H9 (cell line): ENCODE results near the gene ASIC4. TPM values are rescaled to one million over a fixed set of nuclear protein-coding genes. Genes with fewer than 3 reads are reported as not detected.
A peak's percentile ranks its signal among the peaks of the same experiment; 100 is the strongest.

ENCODE experiments used
- DNase-seq: peaks from one replicate; pipeline ENCODE4 v3.0.0-alpha.2; 2017
- H2AFZ ChIP-seq: one replicate; pipeline ENCODE4 v1.6.1; 2013; ENCODE audit warnings: mild to moderate bottlenecking, low read length, control low read depth, moderate library complexity
- H2AK5ac ChIP-seq: 2 replicates; pipeline ENCODE4 v1.6.1; 2013; ENCODE audit warnings: low read length, control low read depth, mixed read lengths; ENCODE audit not compliant: insufficient read length
- H2BK120ac ChIP-seq: one replicate; pipeline ENCODE4 v1.6.1; 2013; ENCODE audit warnings: low read depth, mild to moderate bottlenecking, low read length, control low read depth, inconsistent platforms; ENCODE audit not compliant: poor library complexity, severe bottlenecking
- H2BK12ac ChIP-seq: 2 replicates; pipeline ENCODE4 v1.6.1; 2013; ENCODE audit warnings: low read length, control low read depth, mixed read lengths, low read depth; ENCODE audit not compliant: insufficient read length
- H2BK15ac ChIP-seq: 2 replicates; pipeline ENCODE4 v1.6.1; 2013; ENCODE audit warnings: low read depth, low read length, control low read depth
- H2BK20ac ChIP-seq: one replicate; pipeline ENCODE4 v1.6.1; 2013; ENCODE audit warnings: low read depth, mild to moderate bottlenecking, low read length, control low read depth, inconsistent platforms; ENCODE audit not compliant: poor library complexity, severe bottlenecking
- H2BK5ac ChIP-seq: 2 replicates; pipeline ENCODE4 v1.6.1; 2013; ENCODE audit warnings: low read length, control low read depth, mixed read lengths; ENCODE audit not compliant: insufficient read length
- H3K14ac ChIP-seq: 2 replicates; pipeline ENCODE4 v1.6.1; 2013; ENCODE audit warnings: low read length, control low read depth; ENCODE audit not compliant: insufficient read depth
- H3K18ac ChIP-seq: 2 replicates; pipeline ENCODE4 v1.6.1; 2013; ENCODE audit warnings: low read depth, mild to moderate bottlenecking, mixed read lengths, low read length, control low read depth; ENCODE audit not compliant: insufficient read length
- H3K23ac ChIP-seq: 2 replicates; pipeline ENCODE4 v1.6.1; 2013; ENCODE audit warnings: low read length, control low read depth, mixed read lengths, low read depth; ENCODE audit not compliant: insufficient read length
- H3K23me2 ChIP-seq: 2 replicates; pipeline ENCODE4 v1.6.1; 2013; ENCODE audit warnings: low read depth, mild to moderate bottlenecking, mixed read lengths, low read length, control low read depth; ENCODE audit not compliant: insufficient read length, poor library complexity, severe bottlenecking
- H3K27ac ChIP-seq: 2 replicates; pipeline ENCODE4 v1.5.1; 2013; ENCODE audit warnings: low read length, control low read depth, mixed read lengths, low read depth; ENCODE audit not compliant: insufficient read length
- H3K27me3 ChIP-seq: 2 replicates; pipeline ENCODE4 v1.6.1; 2013; ENCODE audit warnings: low read length, control low read depth, inconsistent platforms; ENCODE audit not compliant: insufficient read depth
- H3K4ac ChIP-seq: 2 replicates; pipeline ENCODE4 v1.6.1; 2013; ENCODE audit warnings: low read depth, mild to moderate bottlenecking, control low read depth, inconsistent platforms, low read length, moderate library complexity
- H3K4me1 ChIP-seq: 2 replicates; pipeline ENCODE4 v1.6.1; 2013; ENCODE audit warnings: low read length, control low read depth, inconsistent platforms; ENCODE audit not compliant: insufficient read depth
- H3K4me2 ChIP-seq: 2 replicates; pipeline ENCODE4 v1.6.1; 2013; ENCODE audit warnings: low read length, control low read depth, mixed read lengths; ENCODE audit not compliant: insufficient read length, insufficient read depth
- H3K56ac ChIP-seq: 2 replicates; pipeline ENCODE4 v1.6.1; 2013; ENCODE audit warnings: low read depth, mild to moderate bottlenecking, mixed read lengths, low read length, control low read depth; ENCODE audit not compliant: insufficient read length
- H3K79me1 ChIP-seq: 2 replicates; pipeline ENCODE4 v1.6.1; 2013; ENCODE audit warnings: low read depth, mild to moderate bottlenecking, moderate library complexity, low read length, control low read depth, inconsistent platforms; ENCODE audit not compliant: insufficient read depth, poor library complexity, severe bottlenecking
- H3K79me2 ChIP-seq: 2 replicates; pipeline ENCODE4 v1.6.1; 2013; ENCODE audit warnings: low read length, control low read depth, inconsistent platforms; ENCODE audit not compliant: insufficient read depth
- H3K9ac ChIP-seq: 2 replicates; pipeline ENCODE4 v1.6.1; 2013; ENCODE audit warnings: low read length, control low read depth, mixed read lengths; ENCODE audit not compliant: insufficient read length; ENCODE audit errors: extremely low read depth
- H3K9me3 ChIP-seq: one replicate; pipeline ENCODE4 v1.6.1; 2013; ENCODE audit warnings: low read depth, low read length, inconsistent platforms; ENCODE audit not compliant: control insufficient read depth
- H3T11ph ChIP-seq: one replicate; pipeline ENCODE4 v1.6.1; 2013; ENCODE audit warnings: mild to moderate bottlenecking, low read length, control low read depth, inconsistent platforms
- H4K20me1 ChIP-seq: one replicate; pipeline ENCODE4 v1.6.1; 2013; ENCODE audit not compliant: control insufficient read depth, insufficient read length, insufficient read depth
- H4K5ac ChIP-seq: 2 replicates; pipeline ENCODE4 v1.6.1; 2013; ENCODE audit warnings: low read depth, mild to moderate bottlenecking, mixed read lengths, low read length, control low read depth; ENCODE audit not compliant: insufficient read length
- H4K8ac ChIP-seq: replicated peaks from 2 replicates; pipeline ENCODE4 v1.6.1; 2013; ENCODE audit warnings: low read length, control low read depth, mixed read lengths, low read depth; ENCODE audit not compliant: insufficient read length
- H4K91ac ChIP-seq: 2 replicates; pipeline ENCODE4 v1.6.1; 2013; ENCODE audit warnings: low read depth, mild to moderate bottlenecking, moderate library complexity, mixed read lengths, low read length, control low read depth; ENCODE audit not compliant: insufficient read length
- H3K27ac Mint-ChIP-seq, 3 experiments: 2 replicates in 2 of 3; 3 replicates in 1 of 3; pipeline ENCODE4 v1.8.0; 2020 to 2021; ENCODE audit warnings: mixed read lengths in 3 of 3, mild to moderate bottlenecking in 1 of 3, moderate library complexity in 1 of 3
- H3K27me3 Mint-ChIP-seq: 2 replicates; pipeline ENCODE4 v1.8.0; 2021; ENCODE audit warnings: low read depth, mild to moderate bottlenecking, moderate library complexity, mixed read lengths
- H3K36me3 Mint-ChIP-seq, 3 experiments: 2 replicates in 2 of 3; 3 replicates in 1 of 3; pipeline ENCODE4 v1.8.0; 2020 to 2021; ENCODE audit warnings: low read depth in 3 of 3, mixed read lengths in 3 of 3; ENCODE audit not compliant: insufficient read depth in 1 of 3
- H3K4me1 Mint-ChIP-seq, 2 experiments: 2 replicates each; pipeline ENCODE4 v1.8.0; 2020; ENCODE audit warnings: mixed read lengths in 2 of 2
- H3K4me3 Mint-ChIP-seq, 2 experiments: 2 replicates in 1 of 2; 3 replicates in 1 of 2; pipeline ENCODE4 v1.8.0; 2020 to 2021; ENCODE audit warnings: mild to moderate bottlenecking in 2 of 2, mixed read lengths in 2 of 2, moderate library complexity in 1 of 2
- H3K9me3 Mint-ChIP-seq, 2 experiments: 2 replicates in 1 of 2; 3 replicates in 1 of 2; pipeline ENCODE4 v1.8.0; 2020; ENCODE audit warnings: mild to moderate bottlenecking in 2 of 2, mixed read lengths in 2 of 2, moderate library complexity in 1 of 2
- CTCF ChIP-seq: fragments of 200-600 bp; sonication (generic); conservative IDR thresholded peaks from 3 replicates; pipeline ENCODE4 v1.8.0; 2021; ENCODE audit warnings: antibody characterized with exemption, mild to moderate bottlenecking
- WGBS: extraction: QIAGEN DNeasy Blood & Tissue Kit; methylation state at CpG from one replicate; pipeline ENCODE4 v1.1.7; 2013; ENCODE audit warnings: missing lambda C conversion rate, low lambda C conversion rate, mixed read lengths; ENCODE audit not compliant: insufficient read length; ENCODE audit errors: extremely low coverage; 5-methylcytosine and 5-hydroxymethylcytosine counted together
- total RNA-seq: library from RNA; stranded (reverse); gene quantifications from 2 replicates; pipeline ENCODE4 v1.2.1, GENCODE V29; 2021

ASIC4 gene
- total RNA-seq, 1 experiment from 2014 or later = 0.37 TPM

GRCh38 chr2:219509780-219510511 is 4.3 kb upstream of the ASIC4 start:
- Mint-ChIP-seq H3K27me3 (peaks cover 49% of the 10 kb centered on the region), H3K4me1 (peaks cover 65 to 80% of the 10 kb centered on the region in 2 experiments), H3K9me3 (no peaks in the 10 kb centered on the region; a peak in 2 of 5 replicates), H3K27ac (peak overlapping the region in 1 of 3 experiments; percentile 89; a peak in 3 of 7 replicates), H3K36me3 (peaks cover 2 to 6% (median 4%) of the 10 kb centered on the region in 3 experiments; a peak in 5 of 7 replicates), H3K4me3 (peak overlapping the region; percentile 59 to 81)
- H2BK15ac ChIP-seq = no peak overlapping the region
- H3K9ac ChIP-seq = no peak overlapping the region
- H2BK20ac ChIP-seq = no peak overlapping the region
- no peaks in the 10 kb centered on the region for H3K79me1 ChIP-seq
- H2AK5ac ChIP-seq = no peak overlapping the region
- peak; percentile 87 for DNase-seq
- H4K91ac ChIP-seq = no peak overlapping the region
- peak overlapping the region; percentile 61 for H3K4me2 ChIP-seq
- no peak overlapping the region for H3K14ac ChIP-seq
- no peak overlapping the region for H2AFZ ChIP-seq
- H3K27me3 ChIP-seq = peaks cover 12% of the 10 kb centered on the region; the same call in 1 of the 2 replicates
- no peak overlapping the region for H3T11ph ChIP-seq
- no peak overlapping the region for H2BK5ac ChIP-seq
- no peak overlapping the region for H3K4ac ChIP-seq
- no peak overlapping the region for H2BK120ac ChIP-seq
- WGBS = no CpG with 5 or more reads among the region's 26 CpGs
- no peak overlapping the region for H3K27ac ChIP-seq
- H3K4me1 ChIP-seq = peaks cover 17% of the 10 kb centered on the region; the same call in 1 of the 2 replicates
- no peak overlapping the region for H4K5ac ChIP-seq
- no peak overlapping the region for H2BK12ac ChIP-seq
- H4K20me1 ChIP-seq = peaks cover under 1% of the 10 kb centered on the region
- no peak overlapping the region for H4K8ac ChIP-seq
- H3K56ac ChIP-seq = no peak overlapping the region
- peaks cover 4% of the 10 kb centered on the region for H3K23me2 ChIP-seq
- peak; percentile 80 for TF ChIP-seq CTCF
- no peaks in the 10 kb centered on the region for H3K9me3 ChIP-seq
- no peaks in the 10 kb centered on the region for H3K79me2 ChIP-seq
- H3K18ac ChIP-seq = no peak overlapping the region
- no peak overlapping the region for H3K23ac ChIP-seq
